ENCODE results near the gene TMEM181.

- TF ChIP-seq LBX2 (CRISPR knock-in tag; IDR thresholded peaks at IDR 0.05; ENCODE audit: borderline replicate concordance) (no peak), RXRA (CRISPR knock-in tag; IDR thresholded peaks at IDR 0.05) (no peak), CTCF (CRISPR knock-in tag; IDR thresholded peaks at IDR 0.05) (peak; percentile 40; the same call in 1 of the 2 replicates), ZNF251 (CRISPR knock-in tag; IDR thresholded peaks at IDR 0.05) (no peak), KDM1A (CRISPR knock-in tag; IDR thresholded peaks at IDR 0.05) (no peak), ZNF232 (CRISPR knock-in tag; IDR thresholded peaks at IDR 0.05; ENCODE audit: borderline replicate concordance) (no peak)
Measured at GRCh38 chr6:158565482-158566040, 5.7 kb downstream of the TMEM181 start.

Data from HepG2 (cell line).